OCI-LY1 (cell line): ENCODE results near the gene IL36RN.

Experiments used
- H2AFZ ChIP-seq: fragments of 200-600 bp; sonication (generic), shearing (Covaris generic); 2 replicates; pipeline ENCODE4 v1.6.0; 2014; ENCODE audit warnings: antibody characterized with exemption, mild to moderate bottlenecking, low read length
- H3F3A ChIP-seq: fragments of 200-600 bp; sonication (generic), shearing (Covaris generic); 2 replicates; pipeline ENCODE4 v1.6.0; 2014; ENCODE audit warnings: mild to moderate bottlenecking, antibody characterized with exemption, low read length, moderate library complexity; ENCODE audit not compliant: insufficient read depth
- H3K27ac ChIP-seq: fragments of 200-600 bp; sonication (generic); 2 replicates; pipeline ENCODE4 v1.5.1; 2014; ENCODE audit warnings: low read length, mixed run types, mild to moderate bottlenecking, low read depth; ENCODE audit not compliant: poor library complexity, severe bottlenecking
- H3K27me3 ChIP-seq: fragments of 200-600 bp; sonication (generic); 2 replicates; pipeline ENCODE4 v1.6.0; 2014; ENCODE audit warnings: antibody characterized with exemption, mild to moderate bottlenecking, low read length, moderate library complexity; ENCODE audit not compliant: insufficient read depth
- H3K36me3 ChIP-seq: fragments of 200-600 bp; sonication (generic); 2 replicates; pipeline ENCODE4 v1.6.1; 2014; ENCODE audit warnings: mild to moderate bottlenecking, antibody characterized with exemption, low read length, moderate library complexity, mixed read lengths; ENCODE audit not compliant: insufficient read depth
- H3K4me1 ChIP-seq: fragments of 200-600 bp; sonication (generic); 2 replicates; pipeline ENCODE4 v1.5.1; 2014; ENCODE audit warnings: mild to moderate bottlenecking, low read length, moderate library complexity; ENCODE audit not compliant: insufficient read depth, severe bottlenecking
- H3K4me2 ChIP-seq: fragments of 200-600 bp; sonication (generic), shearing (Covaris generic); 2 replicates; pipeline ENCODE4 v1.6.1; 2014; ENCODE audit warnings: low read length
- H3K4me3 ChIP-seq: fragments of 200-600 bp; sonication (generic); 2 replicates; pipeline ENCODE4 v1.5.1; 2014; ENCODE audit warnings: low read length, low read depth, mild to moderate bottlenecking, mixed read lengths; ENCODE audit not compliant: poor library complexity, severe bottlenecking
- H3K79me2 ChIP-seq: fragments of 200-600 bp; shearing (Covaris generic); 2 replicates; pipeline ENCODE4 v1.6.1; 2016; ENCODE audit warnings: mixed run types, low read length, mixed read lengths; ENCODE audit not compliant: insufficient read depth
- H3K9ac ChIP-seq: fragments of 200-600 bp; sonication (generic), shearing (Covaris generic); 2 replicates; pipeline ENCODE4 v1.6.1; 2014; ENCODE audit warnings: mild to moderate bottlenecking, low read length, mixed read lengths
- H3K9me2 ChIP-seq: fragments of 200-600 bp; sonication (generic), shearing (Covaris generic); 2 replicates; pipeline ENCODE4 v1.6.1; 2014; ENCODE audit warnings: low read depth, mild to moderate bottlenecking, low read length, mixed read lengths
- H3K9me3 ChIP-seq: fragments of 200-600 bp; shearing (Covaris generic); 2 replicates; pipeline ENCODE4 v1.6.1; 2014; ENCODE audit warnings: low read length, mixed read lengths
- H4K20me1 ChIP-seq: fragments of 200-600 bp; sonication (generic), shearing (Covaris generic); 2 replicates; pipeline ENCODE4 v1.6.0; 2016; ENCODE audit warnings: mild to moderate bottlenecking, low read length; ENCODE audit not compliant: insufficient read depth
- EZH2 ChIP-seq: fragments of 200-600 bp; sonication (generic), shearing (Covaris generic); IDR thresholded peaks from 2 replicates; pipeline ENCODE4 v1.8.0; 2017; ENCODE audit warnings: borderline replicate concordance, mixed run types, mild to moderate bottlenecking, antibody characterized with exemption, low read length, moderate library complexity, mixed read lengths
- TF ChIP-seq, protein P1 (sequence below): fragments of 200-600 bp; sonication (generic), shearing (Covaris generic); IDR thresholded peaks from 2 replicates; pipeline ENCODE4 v1.5.1; 2017; ENCODE audit warnings: mild to moderate bottlenecking, antibody characterized with exemption, low read length, moderate library complexity, mixed read lengths

Gene IL36RN

DNA sequence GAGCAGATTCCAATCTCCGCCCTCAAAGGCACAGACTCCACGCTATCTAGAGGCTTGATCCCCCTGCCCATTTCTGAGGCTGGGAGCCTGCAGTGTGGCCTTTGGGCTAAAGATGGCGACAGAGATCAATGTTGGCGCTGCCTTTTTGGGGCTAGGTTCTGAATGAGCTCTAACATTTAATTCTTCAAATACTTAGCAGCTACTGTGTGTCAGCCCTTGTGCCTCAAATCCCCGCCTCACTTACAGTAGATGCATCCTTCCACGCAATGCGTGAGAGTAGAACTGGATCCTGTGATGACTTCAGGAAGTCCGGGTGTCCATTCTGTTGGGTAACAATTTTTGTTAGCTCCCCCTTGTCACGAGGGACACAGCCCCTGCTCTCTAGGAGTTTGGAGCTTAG lies 21.1 kb downstream of the IL36RN start:
- H3K9me2 ChIP-seq, result no peaks in the 10 kb centered on the region
- TF ChIP-seq EZH2, result no peak
- TF ChIP-seq, protein P1, sequence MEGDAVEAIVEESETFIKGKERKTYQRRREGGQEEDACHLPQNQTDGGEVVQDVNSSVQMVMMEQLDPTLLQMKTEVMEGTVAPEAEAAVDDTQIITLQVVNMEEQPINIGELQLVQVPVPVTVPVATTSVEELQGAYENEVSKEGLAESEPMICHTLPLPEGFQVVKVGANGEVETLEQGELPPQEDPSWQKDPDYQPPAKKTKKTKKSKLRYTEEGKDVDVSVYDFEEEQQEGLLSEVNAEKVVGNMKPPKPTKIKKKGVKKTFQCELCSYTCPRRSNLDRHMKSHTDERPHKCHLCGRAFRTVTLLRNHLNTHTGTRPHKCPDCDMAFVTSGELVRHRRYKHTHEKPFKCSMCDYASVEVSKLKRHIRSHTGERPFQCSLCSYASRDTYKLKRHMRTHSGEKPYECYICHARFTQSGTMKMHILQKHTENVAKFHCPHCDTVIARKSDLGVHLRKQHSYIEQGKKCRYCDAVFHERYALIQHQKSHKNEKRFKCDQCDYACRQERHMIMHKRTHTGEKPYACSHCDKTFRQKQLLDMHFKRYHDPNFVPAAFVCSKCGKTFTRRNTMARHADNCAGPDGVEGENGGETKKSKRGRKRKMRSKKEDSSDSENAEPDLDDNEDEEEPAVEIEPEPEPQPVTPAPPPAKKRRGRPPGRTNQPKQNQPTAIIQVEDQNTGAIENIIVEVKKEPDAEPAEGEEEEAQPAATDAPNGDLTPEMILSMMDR, result peak; percentile 74
- no peak overlapping the region for H2AFZ ChIP-seq
- H3K27ac ChIP-seq, result no peak overlapping the region
- no peaks in the 10 kb centered on the region for H3K4me1 ChIP-seq
- no peak overlapping the region for H3K4me3 ChIP-seq
- no peaks in the 10 kb centered on the region for H4K20me1 ChIP-seq
- H3K4me2 ChIP-seq, result no peak overlapping the region
- no peak overlapping the region for H3K9ac ChIP-seq
- H3F3A ChIP-seq, result no peaks in the 10 kb centered on the region
- H3K27me3 ChIP-seq, result peaks cover 4% of the 10 kb centered on the region; the same call in 1 of the 2 replicates
- H3K79me2 ChIP-seq, result no peaks in the 10 kb centered on the region
- H3K9me3 ChIP-seq, result no peaks in the 10 kb centered on the region
- H3K36me3 ChIP-seq, result no peaks in the 10 kb centered on the region

- Histone ChIP-seq H3K36me3 (no peaks in the 10 kb centered on the region), H3K4me1 (no peaks in the 10 kb centered on the region), H3F3A (no peaks in the 10 kb centered on the region), H3K27ac (no peak overlapping the region), H3K9me3 (no peaks in the 10 kb centered on the region), H3K9ac (no peak overlapping the region), H3K9me2 (no peaks in the 10 kb centered on the region), H2AFZ (no peak overlapping the region), H3K27me3 (peaks cover 4% of the 10 kb centered on the region; the same call in 1 of the 2 replicates), H4K20me1 (no peaks in the 10 kb centered on the region), H3K4me2 (no peak overlapping the region), H3K4me3 (no peak overlapping the region), H3K79me2 (no peaks in the 10 kb centered on the region)
- TF ChIP-seq, protein P1, result no peak
- no peak for TF ChIP-seq EZH2
Observed at GRCh38 chr2:113081488-113082210, 22.7 kb downstream of the IL36RN start.

DNA sequence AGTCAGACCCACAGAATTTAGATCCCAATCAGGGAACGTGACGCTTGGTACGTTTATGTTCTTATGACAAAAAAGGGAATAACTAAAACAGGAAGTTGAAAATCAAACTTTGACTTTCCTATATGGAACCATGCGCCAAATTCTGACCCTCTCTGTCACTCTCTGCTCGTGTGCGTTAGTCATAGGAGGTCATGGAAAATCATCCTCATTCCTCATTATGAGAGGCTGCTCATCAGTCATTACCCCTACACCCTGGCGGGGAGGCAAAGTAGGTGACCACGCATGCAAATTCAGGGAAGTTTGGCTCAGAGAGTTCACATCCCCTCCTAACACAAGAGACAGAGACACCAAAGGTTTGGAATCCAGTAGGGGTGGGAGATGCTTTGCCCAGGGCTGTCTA lies 24.3 kb downstream of the IL36RN start:
- Histone ChIP-seq H4K20me1 (no peaks in the 10 kb centered on the region), H3K4me3 (no peak overlapping the region), H3K9me3 (no peaks in the 10 kb centered on the region), H3K4me1 (no peaks in the 10 kb centered on the region), H3K27ac (no peak overlapping the region), H3K9ac (no peak overlapping the region), H3F3A (no peaks in the 10 kb centered on the region), H3K9me2 (no peaks in the 10 kb centered on the region), H3K36me3 (no peaks in the 10 kb centered on the region), H3K27me3 (peaks cover 4% of the 10 kb centered on the region; the same call in 1 of the 2 replicates), H2AFZ (no peak overlapping the region), H3K79me2 (no peaks in the 10 kb centered on the region), H3K4me2 (no peak overlapping the region)
- no peak for TF ChIP-seq EZH2
- TF ChIP-seq, protein P1, result no peak
